ENCODE results near the gene SPEF2. TPM values are rescaled to one million over a fixed set of nuclear protein-coding genes. Genes with fewer than 3 reads are reported as not detected.
A peak's percentile ranks its signal among the peaks of the same experiment; 100 is the strongest.

SPEF2 gene
- 0.59 and 1.00 TPM in 2 replicates for total RNA-seq
- total RNA-seq (2013): 1.1 TPM
- 0.31 and 1.4 TPM in 2 replicates for polyA plus RNA-seq
- polyA minus RNA-seq: 0.09 and 0.50 TPM in 2 replicates

DNA sequence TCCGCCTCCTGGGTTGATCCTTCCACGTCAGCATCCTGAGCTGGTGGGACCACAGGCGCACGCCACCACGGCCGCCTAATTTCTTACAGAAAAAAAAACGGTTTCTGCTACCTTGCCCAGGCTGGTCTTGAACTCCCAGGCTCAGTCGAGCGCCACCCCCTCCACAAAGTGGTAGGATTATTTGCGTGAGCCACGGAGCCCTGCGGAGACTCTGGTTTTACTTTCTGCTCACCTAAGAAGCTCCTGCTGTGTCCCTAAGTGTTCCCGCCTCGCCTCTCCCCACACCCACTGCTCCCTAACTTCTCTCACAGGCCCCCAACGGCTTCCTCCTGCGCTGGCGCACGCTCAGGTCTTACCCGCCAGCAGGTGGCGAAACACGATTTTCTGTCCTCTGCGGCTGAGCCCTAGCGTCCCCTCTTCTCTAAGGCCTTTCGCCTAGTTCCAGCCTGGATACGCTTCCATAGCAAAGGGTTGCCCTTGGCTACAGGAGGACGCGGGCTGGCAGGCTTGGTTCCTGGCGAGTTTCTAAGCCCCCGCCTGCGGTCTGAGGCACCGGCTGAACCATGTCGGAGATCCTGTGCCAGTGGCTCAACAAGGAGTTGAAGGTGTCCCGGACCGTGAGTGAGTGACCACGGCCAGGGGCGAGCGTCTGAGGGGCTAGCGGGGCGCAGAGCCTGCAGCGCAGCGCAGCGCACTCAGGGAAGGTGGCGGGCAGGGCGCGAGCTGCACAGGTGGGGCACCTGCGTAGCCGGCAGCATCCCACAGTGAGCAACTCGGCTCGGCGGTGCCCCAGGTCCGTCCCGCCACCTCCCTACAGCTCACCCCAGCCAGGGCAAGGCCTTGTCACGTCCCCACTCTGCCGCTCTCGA is at the start of gene SPEF2:
Gene SPEF2 (plus strand): TSS at position 429 of the 869 bp plus-strand sequence. CDS start 135 bp downstream, at position 564.
- Histone ChIP-seq H3K79me2 (ENCODE audit: control insufficient read depth, insufficient read depth, low read length) (no peaks in the 10 kb centered on the region), H3K36me3 (replicated peaks in 1 of 2; ENCODE audit: control extremely low read depth in 1 of 2, control insufficient read depth in 1 of 2, extremely low read depth in 1 of 2, insufficient read depth in 2 of 2, low read length in 1 of 2) (no peaks in the 10 kb centered on the region), H3K4me2 (replicated peaks; ENCODE audit: low read depth, low read length, poor library complexity, severe bottlenecking) (peak within 1 kb of the TSS; percentile 87), H3K4me1 (ENCODE audit: control insufficient read depth in 2 of 2, insufficient read depth in 2 of 2, low read length in 2 of 2) (peaks cover 0 to 14% of the 10 kb centered on the region in 2 donors), H2AFZ (ENCODE audit: insufficient read depth, low read depth, low read length, poor library complexity, severe bottlenecking) (peak within 1 kb of the TSS; percentile 88), H4K20me1 (ENCODE audit: control insufficient read depth, insufficient read depth, low read length, poor library complexity, severe bottlenecking) (no peaks in the 10 kb centered on the region), H3K27ac (ENCODE audit: low read length in 2 of 2) (peak within 1 kb of the TSS in 1 of 2 donors; percentile 22), H3K4me3 (ENCODE audit: control extremely low read depth in 1 of 5, extremely low read depth in 1 of 5, insufficient read depth in 1 of 5, low read depth in 2 of 5, low read length in 4 of 5) (peak within 1 kb of the TSS; percentile 24 to 69 (median 61)), H3K9me3 (ENCODE audit: control extremely low read depth in 1 of 3, control insufficient read depth in 2 of 3, insufficient read depth in 1 of 3, low read length in 2 of 3) (peaks cover 0 to 9% (median 4%) of the 10 kb centered on the region in 3 donors), H3K27me3 (replicated peaks in 1 of 4; ENCODE audit: control extremely low read depth in 1 of 4, control insufficient read depth in 3 of 4, insufficient read depth in 4 of 4, low read length in 3 of 4) (peaks cover 0 to 5% (median 1%) of the 10 kb centered on the region in 4 experiments), H3K9ac (ENCODE audit: low read length) (peak within 1 kb of the TSS; percentile 69)
- ATAC-seq (ENCODE audit: low read depth) (peak; percentile 72), DNase-seq (peak; percentile 58)
- CTCF ChIA-PET: interaction anchor here (1.6 kb wide), 1 partner anchor 308 kb away, joined by 6 read pairs; no protein-coding TSS in a partner anchor
- 6% methylated on average over 55 of the region's 55 CpGs for WGBS (ENCODE audit: insufficient coverage)
- Mint-ChIP-seq H3K9me3 (ENCODE audit: insufficient read depth) (peaks cover 5% of the 10 kb centered on the region), H3K27ac (peak within 1 kb of the TSS; percentile 16), H3K4me1 (peaks cover 12% of the 10 kb centered on the region), H3K27me3 (peaks cover 16% of the 10 kb centered on the region), H3K4me3 (peak within 1 kb of the TSS; percentile 88)
- TF ChIP-seq CTCF (IDR thresholded peaks at IDR 0.05): no peak
- TF ChIP-seq EZH2 (IDR thresholded peaks at IDR 0.05; ENCODE audit: borderline replicate concordance, insufficient read depth, low read depth, low read length, poor library complexity, severe bottlenecking): no peak
- intact Hi-C loops (cut with micrococcal nuclease): no loop called here
- POLR2A ChIA-PET: interaction anchor here (0.7 kb wide), 1 partner anchor 14 kb away, joined by 4 read pairs; no protein-coding TSS in a partner anchor

GRCh38 chr5:35575578-35575977 is 42.1 kb upstream of the SPEF2 start:
- no peaks in the 10 kb centered on the region for H3K4me1 Mint-ChIP-seq
- Histone ChIP-seq H2AFZ (ENCODE audit: insufficient read depth, low read depth, low read length, poor library complexity, severe bottlenecking) (no peak overlapping the region), H3K36me3 (replicated peaks in 1 of 2; ENCODE audit: control extremely low read depth in 1 of 2, control insufficient read depth in 1 of 2, extremely low read depth in 1 of 2, insufficient read depth in 2 of 2, low read length in 1 of 2) (no peaks in the 10 kb centered on the region), H3K27ac (ENCODE audit: low read length in 2 of 2) (no peak overlapping the region), H4K20me1 (ENCODE audit: control insufficient read depth, insufficient read depth, low read length, poor library complexity, severe bottlenecking) (no peaks in the 10 kb centered on the region), H3K27me3 (replicated peaks in 1 of 4; ENCODE audit: control extremely low read depth in 1 of 4, control insufficient read depth in 3 of 4, insufficient read depth in 4 of 4, low read length in 3 of 4) (no peaks in the 10 kb centered on the region), H3K9me3 (ENCODE audit: control extremely low read depth in 1 of 3, control insufficient read depth in 2 of 3, insufficient read depth in 1 of 3, low read length in 2 of 3) (no peaks in the 10 kb centered on the region), H3K4me2 (replicated peaks; ENCODE audit: low read depth, low read length, poor library complexity, severe bottlenecking) (no peak overlapping the region), H3K4me3 (ENCODE audit: control extremely low read depth in 1 of 5, extremely low read depth in 1 of 5, insufficient read depth in 1 of 5, low read depth in 2 of 5, low read length in 4 of 5) (no peak overlapping the region), H3K4me1 (ENCODE audit: control insufficient read depth in 2 of 2, insufficient read depth in 2 of 2, low read length in 2 of 2) (no peaks in the 10 kb centered on the region), H3K79me2 (ENCODE audit: control insufficient read depth, insufficient read depth, low read length) (no peaks in the 10 kb centered on the region), H3K9ac (ENCODE audit: low read length) (no peak overlapping the region)
- no peak overlapping the region for H3K4me3 Mint-ChIP-seq
- WGBS (ENCODE audit: insufficient coverage): no CpG with 5 or more reads among the region's 1 CpG
- no peak overlapping the region for H3K27ac Mint-ChIP-seq
- H3K9me3 Mint-ChIP-seq (ENCODE audit: insufficient read depth): no peaks in the 10 kb centered on the region
- intact Hi-C loops (cut with micrococcal nuclease): no loop called here
- ChIA-PET POLR2A (no interaction called here), CTCF (no interaction called here)
- no peak for DNase-seq
- ATAC-seq (ENCODE audit: low read depth): no peak
- H3K27me3 Mint-ChIP-seq: no peaks in the 10 kb centered on the region
- no peak for TF ChIP-seq CTCF (IDR thresholded peaks at IDR 0.05)
- TF ChIP-seq EZH2 (IDR thresholded peaks at IDR 0.05; ENCODE audit: borderline replicate concordance, insufficient read depth, low read depth, low read length, poor library complexity, severe bottlenecking): no peak
